Myocyte (in vitro differentiated cells): ENCODE data around the gene NOX3. TPM values are rescaled to one million over a fixed set of nuclear protein-coding genes. Genes with fewer than 3 reads are reported as not detected.
"Not testable (repeated sequence)": the region's sequence is repeated elsewhere in the genome, so short reads cannot be mapped to it uniquely, and the experiment has no call there.

Source experiments
- DNase-seq: peaks from one replicate; pipeline ENCODE4 v3.0.0-alpha.2; 2012; ENCODE audit warnings: low read depth
- total RNA-seq: library from RNA; depleted of rRNA; stranded (reverse); fragments of >200 nt; gene quantifications from 2 replicates; pipeline ENCODE4 v1.2.3, GENCODE V29; 2014

The NOX3 gene
- total RNA-seq, 1 donor from 2014 or later: not detected

- DNase-seq: not testable (repeated sequence)
These were observed 15.5 kb upstream of the NOX3 start for GRCh38 chr6:155470979-155471616.

GRCh38 chr6:155468543-155468942, 12.9 kb upstream of the NOX3 start:
- DNase-seq: not testable (repeated sequence)

- no peak for DNase-seq
These were observed 10.9 kb upstream of the NOX3 start for GRCh38 chr6:155466539-155466938.

GRCh38 chr6:155461556-155461955, 5.9 kb upstream of the NOX3 start:
- no peak for DNase-seq

GRCh38 chr6:155454471-155454870, 1.2 kb downstream of the NOX3 start:
- no peak for DNase-seq

- DNase-seq: no peak
These were observed 1.6 kb downstream of the NOX3 start for GRCh38 chr6:155454008-155454407.

- DNase-seq: no peak
These were observed 3.1 kb downstream of the NOX3 start for GRCh38 chr6:155452576-155452975.

GRCh38 chr6:155451530-155451929, 4.1 kb downstream of the NOX3 start:
- DNase-seq: not testable (repeated sequence)

GRCh38 chr6:155450240-155450581, 5.4 kb downstream of the NOX3 start:
- DNase-seq: no peak

- no peak for DNase-seq
These were observed 6.0 kb downstream of the NOX3 start for GRCh38 chr6:155449450-155450239.

- DNase-seq: no peak
These were observed 6.8 kb downstream of the NOX3 start for GRCh38 chr6:155448668-155449449.

- no peak for DNase-seq
These were observed 7.7 kb downstream of the NOX3 start for GRCh38 chr6:155447949-155448348.

- no peak for DNase-seq
These were observed 10.4 kb downstream of the NOX3 start for GRCh38 chr6:155444952-155445903.

GRCh38 chr6:155444120-155444917, 11.3 kb downstream of the NOX3 start:
- DNase-seq: peak; percentile 4

GRCh38 chr6:155443168-155443567, 12.5 kb downstream of the NOX3 start:
- no peak for DNase-seq

- no peak for DNase-seq
These were observed 13.1 kb downstream of the NOX3 start for GRCh38 chr6:155442562-155442961.

GRCh38 chr6:155441112-155441465, 14.6 kb downstream of the NOX3 start:
- no peak for DNase-seq

GRCh38 chr6:155440398-155441111, 15.1 kb downstream of the NOX3 start:
- DNase-seq: no peak

- DNase-seq: no peak
These were observed 16.3 kb downstream of the NOX3 start for GRCh38 chr6:155439376-155439775.
